ENCODE measurements around the gene GAA. TPM values are rescaled to one million over a fixed set of nuclear protein-coding genes. Genes with fewer than 3 reads are reported as not detected.

GAA gene
- total RNA-seq, 1 experiment from 2014 or later: 7.5 TPM

- intact Hi-C loops (cut with micrococcal nuclease; ENCODE audit: unreplicated experiment): no loop called here
- no TSS peak for BruUV-seq (replicated peaks)
- ChIA-PET CTCF (interaction anchor here (1.6 kb wide), 1 partner anchor 9 kb away, joined by 3 read pairs; the partner anchor contains the start of gene GAA), POLR2A (ENCODE audit: low non-redundant PET) (no interaction called here)
- Histone ChIP-seq H3K4me1 (ENCODE audit: insufficient read depth, low read length, poor library complexity, severe bottlenecking) (peaks cover 10% of the 10 kb centered on the region), H3K36me3 (ENCODE audit: insufficient read depth, low read length, poor library complexity, severe bottlenecking) (no peaks in the 10 kb centered on the region), H3K9me3 (ENCODE audit: low read depth, low read length, poor library complexity, severe bottlenecking) (no peaks in the 10 kb centered on the region), H3K27me3 (replicated peaks; ENCODE audit: insufficient read depth, low read depth, low read length, poor library complexity) (no peaks in the 10 kb centered on the region), H3K27ac (ENCODE audit: low read depth, low read length, poor library complexity, severe bottlenecking) (no peak overlapping the region), H3K4me3 (ENCODE audit: low read depth, low read length, poor library complexity, severe bottlenecking) (no peak overlapping the region)
- TF ChIP-seq CTCF (conservative IDR thresholded peaks at IDR 0.05; ENCODE audit: low read depth, low read length) (no peak), EZH2 (IDR thresholded peaks at IDR 0.05; ENCODE audit: borderline replicate concordance, low read depth, low read length, poor library complexity, severe bottlenecking) (no peak)
- no peak for DNase-seq (ENCODE audit: low spot score)
Observed at GRCh38 chr17:80110447-80110812, 9.0 kb downstream of the GAA start.

GRCh38 chr17:80110927-80111701 is 9.7 kb downstream of the GAA start:
- no peaks in the 10 kb centered on the region for H3K27me3 ChIP-seq (replicated peaks; ENCODE audit: insufficient read depth, low read depth, low read length, poor library complexity)
- no peak overlapping the region for H3K27ac ChIP-seq (ENCODE audit: low read depth, low read length, poor library complexity, severe bottlenecking)
- intact Hi-C loops (cut with micrococcal nuclease; ENCODE audit: unreplicated experiment): no loop called here
- no peak for TF ChIP-seq CTCF (conservative IDR thresholded peaks at IDR 0.05; ENCODE audit: low read depth, low read length)
- TF ChIP-seq EZH2 (IDR thresholded peaks at IDR 0.05; ENCODE audit: borderline replicate concordance, low read depth, low read length, poor library complexity, severe bottlenecking): no peak
- ChIA-PET CTCF (interaction anchor here (1.6 kb wide), 1 partner anchor 10 kb away, joined by 3 read pairs; the partner anchor contains the start of gene GAA), POLR2A (ENCODE audit: low non-redundant PET) (no interaction called here)
- no peaks in the 10 kb centered on the region for H3K36me3 ChIP-seq (ENCODE audit: insufficient read depth, low read length, poor library complexity, severe bottlenecking)
- DNase-seq (ENCODE audit: low spot score): no peak
- no TSS peak for BruUV-seq (replicated peaks)
- no peaks in the 10 kb centered on the region for H3K9me3 ChIP-seq (ENCODE audit: low read depth, low read length, poor library complexity, severe bottlenecking)
- no peak overlapping the region for H3K4me3 ChIP-seq (ENCODE audit: low read depth, low read length, poor library complexity, severe bottlenecking)
- peaks cover 3% of the 10 kb centered on the region for H3K4me1 ChIP-seq (ENCODE audit: insufficient read depth, low read length, poor library complexity, severe bottlenecking)

- TF ChIP-seq CTCF (conservative IDR thresholded peaks at IDR 0.05; ENCODE audit: low read depth, low read length): no peak
- no peak for TF ChIP-seq EZH2 (IDR thresholded peaks at IDR 0.05; ENCODE audit: borderline replicate concordance, low read depth, low read length, poor library complexity, severe bottlenecking)
- intact Hi-C loops (cut with micrococcal nuclease; ENCODE audit: unreplicated experiment): no loop called here
- no peaks in the 10 kb centered on the region for H3K9me3 ChIP-seq (ENCODE audit: low read depth, low read length, poor library complexity, severe bottlenecking)
- H3K36me3 ChIP-seq (ENCODE audit: insufficient read depth, low read length, poor library complexity, severe bottlenecking): no peaks in the 10 kb centered on the region
- CTCF ChIA-PET: interaction anchor here (1.1 kb wide), 1 partner anchor 10 kb away, joined by 3 read pairs; the partner anchor contains the start of gene GAA
- no TSS peak for BruUV-seq (replicated peaks)
- DNase-seq (ENCODE audit: low spot score): no peak
- H3K4me3 ChIP-seq (ENCODE audit: low read depth, low read length, poor library complexity, severe bottlenecking): no peak overlapping the region
- no peaks in the 10 kb centered on the region for H3K27me3 ChIP-seq (replicated peaks; ENCODE audit: insufficient read depth, low read depth, low read length, poor library complexity)
- no peaks in the 10 kb centered on the region for H3K4me1 ChIP-seq (ENCODE audit: insufficient read depth, low read length, poor library complexity, severe bottlenecking)
- H3K27ac ChIP-seq (ENCODE audit: low read depth, low read length, poor library complexity, severe bottlenecking): no peak overlapping the region
- POLR2A ChIA-PET (ENCODE audit: low non-redundant PET): no interaction called here
Observed at GRCh38 chr17:80111702-80112470, 10.5 kb downstream of the GAA start.

Data from A673 (cell line).